NCI-H2107 treated with DMSO at 0.1 percent for 48 hours (cell line): Measurements from ENCODE around the gene SDR42E1.
"Not testable (repeated sequence)": the region's sequence is repeated elsewhere in the genome, so short reads cannot be mapped to it uniquely, and the experiment has no call there.

Experiments used
- DNase-seq: peaks from one replicate; lab custom pipeline; 2025; ENCODE audit not compliant: unreplicated experiment; lab: John Stamatoyannopoulos, UW

Gene SDR42E1

DNA sequence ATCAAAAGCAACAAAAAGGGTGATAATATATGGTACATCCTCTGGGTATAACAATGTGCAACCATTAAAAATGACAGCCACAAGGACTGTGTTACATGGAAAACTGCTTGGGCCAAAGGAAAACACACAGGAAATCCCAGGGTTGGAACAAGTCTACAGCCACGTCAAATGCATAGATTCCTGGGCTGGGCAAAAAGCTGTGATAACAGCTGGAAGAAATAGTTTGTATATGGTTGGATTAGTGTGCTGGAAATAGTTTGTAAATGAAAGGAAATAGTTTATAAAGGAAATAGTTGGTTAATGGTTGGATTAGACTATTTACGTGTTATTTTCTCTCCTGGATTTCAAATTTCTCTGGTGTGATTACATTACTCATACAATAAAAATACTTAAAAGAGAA, 26.4 kb upstream of the SDR42E1 start:
- no peak for DNase-seq

DNA sequence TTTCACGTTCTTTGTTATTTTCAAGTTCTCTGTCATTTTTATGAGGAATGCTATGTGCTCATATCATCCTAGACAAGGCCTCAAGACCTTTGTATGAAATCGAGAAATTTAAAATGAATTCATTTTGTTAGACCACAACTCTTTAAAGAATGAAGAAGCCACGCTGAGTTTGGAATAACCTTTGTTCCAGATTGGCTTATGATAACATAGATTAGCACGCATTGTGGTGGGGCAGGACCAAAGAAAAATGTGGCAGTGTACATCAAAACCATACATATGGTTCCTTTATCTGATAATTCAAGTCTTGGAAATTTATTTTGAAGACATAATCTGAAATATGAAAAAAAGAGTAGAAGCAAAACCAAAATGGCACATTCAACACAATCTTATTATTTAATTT, 26.0 kb upstream of the SDR42E1 start:
- no peak for DNase-seq

DNA sequence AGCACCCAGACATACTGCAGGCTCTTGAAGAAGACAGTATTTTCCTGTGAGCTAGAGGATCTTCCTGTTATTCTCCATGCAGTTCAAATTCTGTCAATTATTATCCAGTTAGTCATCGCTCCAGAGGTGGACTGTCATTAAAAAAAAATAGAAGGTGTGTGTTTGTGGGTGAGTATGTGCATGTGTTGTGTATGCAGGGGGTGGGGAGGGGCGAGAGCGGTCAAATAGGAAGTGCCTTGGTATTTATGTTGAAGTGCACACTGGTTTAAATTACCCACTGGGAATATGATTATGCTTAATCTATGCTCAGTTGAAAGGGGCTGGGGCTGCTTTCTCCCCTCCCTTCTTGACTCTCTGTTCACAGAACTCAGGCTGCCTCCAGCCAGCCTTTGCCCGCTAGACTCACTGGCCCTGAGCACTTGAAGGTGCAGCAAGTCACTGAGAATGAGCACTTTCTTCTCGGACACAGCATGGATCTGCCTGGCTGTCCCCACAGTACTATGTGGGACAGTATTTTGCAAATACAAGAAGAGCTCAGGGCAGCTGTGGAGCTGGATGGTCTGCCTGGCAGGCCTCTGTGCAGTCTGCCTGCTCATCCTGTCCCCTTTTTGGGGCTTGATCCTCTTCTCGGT, 23.8 kb upstream of the SDR42E1 start, which contains the start of gene HSD17B2:
TSS of gene HSD17B2 (plus strand) at position 273 of the 632 bp plus-strand sequence. CDS start at position 445, 172 bp downstream.
- DNase-seq = no peak

DNA sequence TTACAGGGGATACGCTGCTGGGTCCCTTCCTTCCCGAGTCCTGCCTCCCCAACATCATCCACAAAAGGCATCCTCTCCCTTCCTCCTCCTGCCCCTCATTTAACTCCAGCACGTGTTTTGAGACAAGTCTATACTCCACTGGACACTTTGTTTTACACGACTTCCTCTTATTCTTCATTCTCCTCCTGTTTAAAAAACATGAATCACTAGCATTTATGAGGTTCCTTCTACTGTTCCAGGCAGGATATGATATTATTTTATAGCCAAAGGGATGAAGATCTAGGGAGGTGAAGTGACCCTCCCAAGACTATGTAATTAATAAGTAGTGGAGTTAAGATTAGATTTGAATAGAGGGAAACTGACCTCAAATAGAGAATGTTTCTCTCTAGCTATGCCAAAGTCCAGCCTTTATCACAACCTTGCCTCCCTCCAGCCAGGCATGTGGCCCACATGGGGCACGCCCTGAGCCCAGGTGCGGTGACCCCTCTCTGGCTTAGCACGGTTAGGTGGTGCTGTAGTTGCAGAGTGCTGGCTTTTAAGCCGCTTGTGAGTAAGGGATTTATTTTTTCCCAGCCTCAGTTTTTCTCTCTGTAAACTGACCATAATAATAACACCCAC, 22.5 kb upstream of the SDR42E1 start:
- DNase-seq = no peak

DNA sequence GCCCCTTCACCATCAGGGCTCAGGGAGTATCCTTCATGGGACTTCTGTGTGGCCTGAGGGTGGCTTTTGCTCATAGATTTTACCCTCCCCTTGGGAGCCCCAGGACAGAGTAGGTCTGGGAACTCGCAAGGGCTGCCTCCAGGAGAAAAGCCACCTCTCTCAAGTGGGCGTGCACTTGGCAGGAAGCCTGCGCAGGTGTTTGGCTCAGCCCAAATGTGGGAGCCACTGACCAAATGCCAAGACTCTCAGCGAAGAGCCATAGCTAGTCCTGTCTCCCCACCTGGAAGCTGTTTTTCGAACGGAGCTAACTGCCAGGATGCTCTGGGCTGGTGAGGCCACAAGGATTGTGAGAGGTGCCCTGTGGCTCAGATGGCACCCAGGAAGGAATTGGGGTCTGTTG, 21.7 kb upstream of the SDR42E1 start:
- DNase-seq = no peak

DNA sequence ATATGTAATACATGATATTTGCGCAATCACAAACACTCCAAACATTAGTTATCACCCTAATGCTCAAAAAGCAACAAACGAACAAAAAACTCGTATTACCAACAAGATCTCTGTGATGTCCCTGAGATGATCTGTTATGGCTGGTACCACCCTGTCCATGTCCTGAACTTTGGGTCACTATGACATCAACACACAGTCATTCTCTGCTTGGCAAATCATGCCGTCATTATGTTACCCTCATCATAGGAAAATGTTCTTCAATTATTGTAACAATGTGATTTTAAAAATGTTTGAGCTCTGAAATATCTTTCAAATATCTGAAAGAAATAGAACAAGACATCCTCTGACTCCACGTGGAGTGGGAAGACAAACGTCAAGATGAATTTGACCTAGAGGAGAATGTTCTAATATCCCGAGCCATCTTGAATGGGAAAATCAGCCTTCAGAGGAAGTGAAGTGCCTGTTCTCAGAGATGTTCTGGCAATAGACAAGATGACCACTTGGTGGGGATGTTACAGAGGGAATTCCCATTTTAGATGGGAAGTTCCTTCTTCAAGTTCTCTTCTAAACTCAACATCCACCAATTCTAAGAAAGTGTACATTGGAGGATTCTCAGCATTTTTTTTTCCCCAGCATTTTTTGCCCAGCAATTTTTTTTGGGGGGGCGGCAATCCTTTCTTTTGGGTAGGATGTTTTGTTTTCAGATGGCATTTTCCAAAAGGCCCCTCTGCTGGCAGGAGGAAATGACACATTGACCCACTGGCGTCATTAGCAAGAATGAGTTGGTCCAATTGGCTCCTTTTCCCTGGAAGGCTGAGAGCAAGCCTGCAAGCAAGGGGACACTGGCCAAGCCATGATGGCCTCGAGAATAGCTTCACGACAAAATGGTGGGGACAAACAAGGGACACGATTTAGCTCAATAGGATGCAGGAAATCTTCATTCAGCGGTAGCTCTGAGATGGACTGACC, 20.1 kb upstream of the SDR42E1 start:
- DNase-seq = no peak

DNA sequence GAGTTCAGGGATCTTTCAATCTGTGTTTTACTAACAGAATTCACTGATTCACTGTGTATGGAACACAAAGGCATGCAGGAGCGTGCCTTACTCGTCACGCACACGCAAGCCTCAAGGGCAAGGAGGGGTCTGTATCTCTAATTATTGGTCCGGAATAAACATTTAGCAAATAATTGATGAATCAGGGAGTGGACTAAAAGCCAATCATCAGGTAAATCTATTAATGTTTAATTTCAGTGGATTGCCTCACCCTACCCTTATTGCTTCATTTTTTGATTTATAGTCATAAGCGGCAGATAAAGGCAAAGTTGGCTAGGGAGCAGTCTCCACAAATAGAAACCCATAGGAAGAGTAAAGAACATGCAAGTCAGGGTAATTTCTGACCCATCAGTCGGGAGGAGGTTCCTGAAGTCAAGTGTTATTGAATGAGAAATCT, 16.4 kb upstream of the SDR42E1 start:
- no peak for DNase-seq

DNA sequence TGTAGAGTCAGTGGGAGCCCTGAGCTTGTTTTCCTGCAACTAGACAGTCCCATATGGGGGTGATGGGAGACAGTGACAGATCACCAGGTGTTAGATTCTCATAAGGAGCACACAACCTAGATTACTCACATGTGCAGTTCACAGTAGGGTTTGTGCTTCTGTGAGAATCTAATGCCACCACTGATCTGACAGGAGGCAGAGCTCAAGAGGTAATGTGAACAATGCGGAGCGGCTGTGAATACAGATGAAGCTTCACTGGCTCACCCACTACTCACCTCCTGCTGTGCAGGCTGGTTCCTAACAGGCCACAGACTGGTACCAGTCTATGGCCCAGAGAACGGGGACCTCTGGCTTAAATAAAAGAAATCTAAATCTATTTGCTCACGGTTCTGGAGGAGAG, 13.6 kb upstream of the SDR42E1 start:
- DNase-seq = no peak

DNA sequence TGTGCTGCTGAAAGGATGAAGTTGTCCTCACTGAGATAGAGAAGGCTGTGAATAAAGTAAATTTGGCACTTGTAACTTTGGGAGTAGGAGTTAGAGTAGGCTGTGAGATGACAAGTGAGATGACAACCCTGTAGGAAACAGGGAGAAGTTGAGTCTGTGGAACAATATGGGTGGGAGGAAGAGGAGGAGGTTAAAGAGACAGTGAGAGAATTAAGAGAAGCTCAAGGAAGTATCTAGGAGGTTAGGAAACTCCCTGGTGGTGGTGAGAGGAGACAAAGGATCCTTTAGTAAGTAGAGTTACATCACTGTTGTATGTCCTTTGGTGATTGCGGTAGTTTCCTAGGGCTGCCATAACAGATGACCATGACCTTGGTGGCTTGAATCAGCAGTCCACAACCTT, 13.0 kb upstream of the SDR42E1 start:
- DNase-seq = no peak

DNA sequence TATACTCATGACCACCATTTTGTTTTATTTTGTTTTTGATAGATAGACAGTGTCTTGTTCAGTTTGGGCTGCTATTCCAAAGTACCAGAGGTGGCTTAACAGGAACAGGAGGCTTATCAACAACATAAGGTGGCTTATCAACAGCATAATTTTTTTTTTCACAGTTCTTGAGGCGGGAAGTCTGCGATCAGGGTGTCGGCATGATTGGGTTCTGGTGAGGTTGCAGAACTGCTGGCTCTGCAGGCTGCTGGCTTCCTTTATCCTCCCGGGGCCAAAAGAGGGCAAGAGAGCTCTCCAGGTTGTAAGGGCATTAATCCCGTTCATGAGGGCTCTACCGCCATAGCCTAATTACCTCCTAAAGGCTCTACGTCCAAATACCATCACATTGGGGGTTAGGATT, 11.9 kb upstream of the SDR42E1 start:
- DNase-seq = no peak

DNA sequence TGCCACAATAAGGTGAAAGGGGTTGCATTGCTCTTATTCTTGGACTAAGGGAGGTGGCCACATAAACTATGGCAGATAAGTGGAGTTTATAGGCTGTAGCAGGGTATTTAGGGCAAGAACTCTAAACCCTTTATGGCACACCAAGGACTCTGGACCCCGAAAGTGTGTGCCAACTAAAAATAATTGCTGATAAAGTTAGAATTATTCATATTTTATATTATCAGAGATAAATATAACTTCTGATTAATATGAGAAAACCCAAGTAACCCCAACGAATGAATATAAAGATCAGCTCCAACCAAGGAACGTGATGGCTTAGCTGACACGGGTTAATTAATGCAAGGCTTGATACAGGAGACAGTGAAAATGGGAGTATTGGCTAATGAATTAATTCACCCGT, 8.8 kb upstream of the SDR42E1 start:
- DNase-seq = no peak

DNA sequence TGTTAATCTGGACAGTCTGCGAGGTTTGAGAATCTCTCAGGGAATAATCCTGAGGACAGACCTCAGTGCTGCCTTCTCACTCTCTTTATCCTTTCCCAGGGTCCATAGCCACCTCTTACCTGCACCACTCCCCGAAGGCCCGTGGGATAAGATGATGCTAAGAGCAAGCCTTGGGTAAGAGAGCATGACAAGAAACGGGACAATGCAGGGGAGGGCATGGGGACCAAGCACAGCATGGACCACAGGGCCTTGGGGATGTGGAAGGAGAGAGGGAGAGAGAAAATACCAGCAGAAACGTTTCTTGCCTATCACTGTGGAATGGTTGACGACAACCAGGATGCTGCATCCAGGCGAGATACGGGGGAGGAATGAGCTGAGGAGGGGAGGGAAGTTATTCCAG, 8.3 kb upstream of the SDR42E1 start:
- DNase-seq = no peak

DNA sequence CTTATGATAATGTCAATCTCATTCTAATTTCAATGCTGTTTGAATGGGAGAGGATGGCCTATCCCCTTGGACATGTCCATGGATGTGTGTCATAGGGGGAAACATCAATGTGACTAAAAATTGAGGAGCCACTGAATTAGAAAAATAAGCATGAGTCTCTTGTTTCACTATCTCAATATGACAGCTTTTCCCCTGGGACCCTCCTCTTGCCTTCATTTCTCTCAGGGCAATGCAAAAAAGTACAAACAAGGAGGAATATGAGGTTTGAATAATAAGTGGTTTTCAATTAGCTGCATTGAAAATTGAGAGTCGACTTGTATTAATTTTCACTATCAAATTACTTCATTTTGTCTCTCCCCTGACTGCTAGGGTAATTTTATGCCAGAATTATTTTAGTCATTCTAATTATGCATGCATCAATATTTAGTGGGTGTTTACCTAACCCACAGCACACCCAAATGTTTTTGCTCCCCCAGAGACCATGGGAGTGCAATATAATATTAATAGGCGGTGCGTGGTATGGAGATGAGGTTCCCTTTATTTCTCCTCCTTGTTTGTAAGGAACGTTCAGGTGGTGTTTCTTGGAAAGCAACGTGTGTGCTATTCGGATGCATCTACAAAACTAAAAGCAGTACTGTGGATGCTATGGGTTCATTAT, 6.8 kb upstream of the SDR42E1 start:
- DNase-seq = no peak

DNA sequence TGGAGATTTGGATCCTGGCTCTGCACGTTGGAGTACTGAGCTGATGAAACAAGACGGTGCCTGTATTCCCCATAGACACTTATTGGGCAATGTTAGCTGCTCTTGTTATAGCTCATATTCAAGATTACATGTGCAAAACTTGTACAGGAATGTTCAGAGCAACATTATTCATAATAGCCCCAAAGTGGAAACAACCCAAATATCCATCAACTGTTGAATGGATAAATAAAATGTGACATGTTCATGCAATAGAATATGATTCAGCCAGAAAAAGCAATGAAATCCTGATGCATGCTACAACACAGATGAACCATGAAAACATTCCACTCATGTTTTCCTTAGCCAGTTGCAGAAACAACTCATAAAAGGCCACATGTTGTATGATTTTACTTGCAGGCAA, 5.7 kb upstream of the SDR42E1 start:
- DNase-seq = no peak

DNA sequence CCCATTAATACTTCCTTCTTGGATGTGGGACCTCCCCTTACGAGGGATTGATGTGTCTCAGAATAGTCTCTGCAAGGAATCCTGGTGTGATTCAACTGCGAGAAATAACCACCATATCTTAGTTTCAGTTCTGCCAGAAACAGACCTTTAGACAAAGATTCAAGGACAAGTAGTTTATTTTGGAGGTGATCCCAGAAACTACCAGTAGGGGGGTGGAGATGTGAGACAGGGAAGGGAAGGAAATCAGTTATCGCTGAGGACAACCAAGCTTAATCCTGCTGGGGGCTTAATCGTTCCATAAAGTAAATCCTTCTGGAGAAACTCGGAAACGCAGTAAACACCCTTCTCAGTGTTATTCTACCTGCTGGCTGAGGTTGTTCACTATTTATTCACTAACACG, 5.0 kb upstream of the SDR42E1 start:
- DNase-seq = no peak

DNA sequence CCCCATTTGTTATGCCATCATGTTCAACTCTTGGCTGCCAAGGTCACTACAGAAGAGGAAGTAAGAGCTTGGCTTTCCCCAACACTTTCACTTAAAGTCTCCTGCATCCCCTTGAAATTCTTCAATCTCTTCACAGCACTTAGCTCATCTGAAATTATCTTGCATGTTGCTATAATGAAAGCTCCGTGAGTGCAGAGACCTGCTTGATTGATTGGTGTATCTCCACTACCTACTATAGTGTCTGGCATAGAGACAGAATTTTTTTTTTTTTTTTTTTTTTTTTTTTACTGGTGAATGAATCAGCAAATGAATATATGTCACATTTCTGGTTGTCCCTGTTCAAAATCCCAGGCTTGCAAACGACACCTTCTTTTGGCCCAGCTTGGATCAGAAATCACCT, 1.9 kb upstream of the SDR42E1 start:
- DNase-seq = no peak

DNA sequence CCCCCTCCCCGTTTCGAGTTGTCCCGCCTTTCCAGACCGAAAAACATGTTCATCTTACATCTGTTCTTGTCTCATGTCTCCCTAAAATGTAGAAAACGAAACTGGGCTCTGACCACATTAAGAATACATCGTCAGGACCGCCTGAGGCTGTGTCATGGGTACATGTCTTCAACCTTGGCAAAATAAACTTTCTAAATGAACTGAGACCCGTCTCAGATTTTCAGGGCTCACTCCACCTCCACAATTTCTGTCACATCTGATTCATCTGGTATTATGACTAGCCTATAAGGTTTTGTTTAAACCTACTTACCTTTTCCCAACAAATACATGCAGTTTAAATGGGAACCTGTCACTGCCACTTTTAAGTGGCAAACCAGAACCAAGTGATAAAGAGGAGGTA, 621 bp downstream of the SDR42E1 start:
- no peak for DNase-seq

DNA sequence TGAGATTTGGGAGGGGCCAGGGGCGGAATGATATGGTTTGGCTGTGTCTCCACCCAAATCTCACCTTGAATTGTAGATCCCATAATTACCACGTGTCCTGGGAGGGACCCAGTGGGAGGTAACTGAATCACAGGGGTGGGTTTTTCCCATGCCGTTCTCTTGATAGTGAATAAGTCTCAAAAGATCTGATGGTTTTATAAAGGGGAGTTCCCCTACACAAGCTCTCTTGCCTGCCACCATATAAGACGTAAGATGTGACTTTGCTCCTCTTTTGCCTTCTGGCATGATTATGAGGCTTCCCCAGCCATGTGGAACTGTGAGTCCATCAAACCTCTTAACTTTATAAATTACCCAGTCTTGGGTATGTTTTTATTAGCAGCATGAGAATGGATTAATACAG, 1.5 kb downstream of the SDR42E1 start:
- DNase-seq = not testable (repeated sequence)

DNA sequence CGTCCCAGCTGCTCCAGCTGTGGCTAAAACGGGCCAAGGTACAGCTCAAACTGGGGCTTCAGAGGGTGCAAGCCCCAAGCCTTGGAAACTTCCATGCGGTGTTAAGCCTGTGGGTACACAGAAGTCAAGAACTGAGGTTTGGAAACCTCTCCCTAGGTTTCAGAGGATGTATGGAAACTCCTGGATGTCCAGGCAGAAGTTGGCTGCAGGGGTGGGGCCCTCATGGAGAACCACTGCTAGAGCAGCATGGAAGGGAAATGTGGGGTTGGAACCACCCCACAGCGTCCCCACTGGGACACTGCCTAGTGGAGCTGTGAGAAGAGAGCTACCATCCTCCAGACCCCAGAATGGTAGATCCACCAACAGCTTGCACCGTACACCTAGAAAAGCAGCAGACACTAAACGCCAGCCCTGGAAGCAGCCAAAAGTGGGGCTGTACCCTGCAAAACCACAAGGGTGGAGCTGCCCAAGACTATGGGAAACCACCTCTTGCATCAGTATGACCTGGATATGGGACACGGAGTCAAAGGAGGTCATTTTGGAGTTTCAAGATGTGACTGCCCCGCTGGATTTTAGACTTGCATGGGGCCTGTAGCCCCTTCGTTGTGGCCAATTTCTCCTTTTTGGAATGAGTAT, 2.2 kb downstream of the SDR42E1 start:
- DNase-seq = no peak

DNA sequence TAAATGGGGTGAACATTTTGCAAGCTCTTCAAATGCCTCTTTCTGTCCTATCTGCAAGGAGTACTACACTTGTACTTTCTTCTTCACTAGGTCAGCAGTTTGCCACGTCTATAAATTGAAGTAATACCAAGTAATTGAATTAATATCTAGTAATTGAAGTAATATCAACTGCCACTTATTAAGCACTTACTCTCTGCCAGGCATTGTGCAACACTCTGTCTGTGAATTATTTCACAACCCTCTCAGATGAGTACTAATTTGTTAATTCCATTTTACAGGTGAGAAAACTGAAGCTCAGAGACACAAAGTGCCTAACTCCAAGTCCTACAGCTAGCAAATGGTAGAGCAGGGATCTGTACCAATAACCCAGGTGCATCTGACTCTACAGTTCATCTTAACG, 4.1 kb downstream of the SDR42E1 start:
- no peak for DNase-seq

DNA sequence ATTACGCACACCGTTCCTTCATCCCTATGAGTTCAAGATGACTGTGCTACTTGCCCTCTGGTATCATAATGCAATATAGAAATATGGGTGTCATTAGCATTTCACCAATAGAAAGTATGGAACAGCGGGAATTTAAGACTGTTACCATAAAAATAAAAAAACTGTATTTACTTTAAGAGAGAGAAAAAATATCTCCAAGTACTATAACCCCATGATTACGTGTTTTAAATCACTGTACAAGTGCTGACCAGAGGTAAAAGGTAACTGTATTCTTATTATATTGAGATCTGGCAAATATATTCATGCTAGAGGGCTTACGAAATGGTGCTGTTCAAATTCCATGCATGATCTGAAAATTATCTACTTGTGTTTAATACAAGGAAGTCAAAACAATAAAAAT, 5.2 kb downstream of the SDR42E1 start:
- no peak for DNase-seq
